GM12878 (cell line): ENCODE data around the gene TBCK. TPM values are rescaled to one million over a fixed set of nuclear protein-coding genes. Genes with fewer than 3 reads are reported as not detected.

ENCODE experiments used
- ATAC-seq: fragments of 200-7000 bp; cut with Tn5 transposase; 3 replicates; pipeline ENCODE4 v1.9.1; 2020; ENCODE audit warnings: mild to moderate bottlenecking, moderate library complexity
- BruUV-seq: library from RNA; stranded (reverse); fragments of 400-500 nt; replicated peaks from 2 replicates; lab custom pipeline; 2021; lab: Mats Ljungman, UMichigan
- CTCF ChIA-PET: fragments of 300-600 bp; sonication (Branson Sonifier 250); formaldehyde crosslinking; extraction: SDS; loops from one replicate; lab custom pipeline; 2021; ENCODE audit warnings: inconsistent platforms; lab: Yijun Ruan, JAX
- POLR2A ChIA-PET: fragments of 350-600 bp; formaldehyde crosslinking; extraction: SDS; loops from one replicate; lab custom pipeline; 2021; ENCODE audit warnings: inconsistent platforms; lab: Charles Lee
- RAD21 ChIA-PET: fragments of 300-600 bp; sonication (Branson Sonifier 250); formaldehyde crosslinking; loops from one replicate; lab custom pipeline; 2023; ENCODE audit warnings: antibody characterized with exemption; ENCODE audit not compliant: unreplicated experiment; lab: Charles Lee
- SMC1A ChIA-PET: fragments of 300-600 bp; sonication (Branson Sonifier 250); formaldehyde crosslinking; loops from one replicate; lab custom pipeline; 2023; ENCODE audit not compliant: unreplicated experiment, uncharacterized antibody; lab: Charles Lee
- DNase-seq: peaks from one replicate; pipeline ENCODE4 v3.0.0-alpha.2; 2011; ENCODE audit warnings: low read depth, low spot score
- FAIRE-seq: peaks from 3 replicates; lab custom pipeline; 2011; peaks lifted over from hg19 to GRCh38; lab: Jason Lieb, UNC
- H2AFZ ChIP-seq: 2 replicates; pipeline ENCODE4 v1.6.0; 2011; ENCODE audit warnings: low read depth, low read length, control low read depth; ENCODE audit not compliant: control insufficient read depth
- H3K27ac ChIP-seq: 2 replicates; pipeline ENCODE4 v1.5.1; 2011; ENCODE audit warnings: control low read depth; ENCODE audit not compliant: control insufficient read depth, insufficient read depth
- H3K27me3 ChIP-seq, 2 experiments: replicated peaks in 1 of 2; 2 replicates each; pipeline versions ENCODE4 v1.6.0 to v1.6.1; 2011; ENCODE audit warnings: low read length in 1 of 2; ENCODE audit not compliant: control insufficient read depth in 2 of 2, insufficient read depth in 2 of 2
- H3K36me3 ChIP-seq, 2 experiments: 2 replicates each; pipeline ENCODE4 v1.5.1; 2011; ENCODE audit warnings: low read length in 1 of 2; ENCODE audit not compliant: control insufficient read depth in 2 of 2, insufficient read depth in 2 of 2
- H3K4me1 ChIP-seq: 2 replicates; pipeline ENCODE4 v1.6.1; 2011; ENCODE audit warnings: mild to moderate bottlenecking, low read length, moderate library complexity, mixed read lengths; ENCODE audit not compliant: control insufficient read depth, insufficient read depth
- H3K4me2 ChIP-seq: 2 replicates; pipeline ENCODE4 v1.6.0; 2011; ENCODE audit warnings: control low read depth; ENCODE audit not compliant: control insufficient read depth, insufficient read depth
- H3K4me3 ChIP-seq: fragments of 200-600 bp; sonication (generic); 2 replicates; pipeline ENCODE4 v1.5.1; 2016
- H3K79me2 ChIP-seq: 2 replicates; pipeline ENCODE4 v1.6.0; 2011; ENCODE audit warnings: low read length; ENCODE audit not compliant: control insufficient read depth, insufficient read depth
- H3K9ac ChIP-seq: 2 replicates; pipeline ENCODE4 v1.8.0; 2011; ENCODE audit warnings: low read length, control low read depth, mixed read lengths; ENCODE audit not compliant: control insufficient read depth, insufficient read depth
- H3K9me3 ChIP-seq: replicated peaks from 3 replicates; pipeline ENCODE4 v1.5.1; 2011; ENCODE audit warnings: mild to moderate bottlenecking, low read length; ENCODE audit not compliant: control insufficient read depth, insufficient read depth
- H4K20me1 ChIP-seq: 2 replicates; pipeline ENCODE4 v1.6.0; 2011; ENCODE audit not compliant: control insufficient read depth, insufficient read depth
- EED ChIP-seq: sonication (generic); IDR thresholded peaks from 2 replicates; pipeline ENCODE4 v1.6.1; 2016; ENCODE audit warnings: antibody characterized with exemption, low read depth
- EGR1 ChIP-seq, 2 experiments: IDR thresholded peaks; 1 replicate in 1 of 2; 2 replicates in 1 of 2; pipeline ENCODE4 v1.6.1; 2011 to 2012; ENCODE audit warnings: low read depth in 2 of 2, low read length in 2 of 2, borderline replicate concordance in 1 of 2, mild to moderate bottlenecking in 1 of 2, moderate library complexity in 1 of 2
- EZH2 ChIP-seq: IDR thresholded peaks from 2 replicates; pipeline ENCODE4 v1.6.1; 2012; ENCODE audit warnings: low read depth, mild to moderate bottlenecking, control low read depth, inconsistent platforms, low read length, borderline replicate concordance; ENCODE audit not compliant: control insufficient read depth
- FOXK2 ChIP-seq: fragments of 450-650 bp; IDR thresholded peaks from 2 replicates; pipeline ENCODE4 v1.6.1; 2017; ENCODE audit warnings: mild to moderate bottlenecking, moderate library complexity
- HDAC6 ChIP-seq: fragments of 200-600 bp; sonication (generic); IDR thresholded peaks from one replicate; pipeline ENCODE4 v1.8.0; 2017; ENCODE audit warnings: antibody characterized with exemption; ENCODE audit not compliant: unreplicated experiment
- MEF2B ChIP-seq: fragments of 450-650 bp; IDR thresholded peaks from 2 replicates; pipeline ENCODE4 v1.6.1; 2018; ENCODE audit warnings: mild to moderate bottlenecking, moderate library complexity; ENCODE audit not compliant: partially characterized antibody, poor library complexity, severe bottlenecking
- MLLT1 ChIP-seq: fragments of 450-650 bp; IDR thresholded peaks from 2 replicates; pipeline ENCODE4 v1.6.1; 2016; ENCODE audit warnings: mild to moderate bottlenecking
- PAX8 ChIP-seq: fragments of 450-650 bp; IDR thresholded peaks from 2 replicates; pipeline ENCODE4 v1.6.1; 2017; ENCODE audit warnings: mild to moderate bottlenecking, moderate library complexity
- PBX3 ChIP-seq: IDR thresholded peaks from 2 replicates; pipeline ENCODE4 v1.6.1; 2011; ENCODE audit warnings: mild to moderate bottlenecking, low read depth, low read length, moderate library complexity; ENCODE audit not compliant: insufficient replicate concordance
- SIN3A ChIP-seq: IDR thresholded peaks from 2 replicates; pipeline ENCODE4 v1.6.1; 2012; ENCODE audit warnings: low read depth, low read length, improper control_type of control experiment
- SMAD5 ChIP-seq: IDR thresholded peaks from 2 replicates; pipeline ENCODE4 v1.6.1; 2016; ENCODE audit warnings: antibody characterized with exemption, low read depth
- SUPT20H ChIP-seq: IDR thresholded peaks from 2 replicates; pipeline ENCODE4 v1.6.1; 2011; ENCODE audit warnings: low read depth, mild to moderate bottlenecking, low read length, moderate library complexity, borderline replicate concordance; ENCODE audit not compliant: control insufficient read depth
- ZBTB4 ChIP-seq: fragments of 450-650 bp; formaldehyde crosslinking; IDR thresholded peaks from 2 replicates; pipeline ENCODE4 v1.4.0; 2022; ENCODE audit warnings: mild to moderate bottlenecking, moderate library complexity
- ZNF24 ChIP-seq: fragments of 450-650 bp; IDR thresholded peaks from 2 replicates; pipeline ENCODE4 v1.6.1; 2017; ENCODE audit warnings: antibody characterized with exemption, mild to moderate bottlenecking
- WGBS: methylation state at CpG from one replicate; pipeline ENCODE4 v1.1.6; 2016; ENCODE audit warnings: low lambda C conversion rate; ENCODE audit not compliant: insufficient replicate concordance, insufficient coverage; ENCODE audit errors: missing lambda C conversion rate; 5-methylcytosine and 5-hydroxymethylcytosine counted together
- in situ Hi-C: fragments of 300-500 bp; cut with MboI; formaldehyde crosslinking; loops from 9 replicates; pipeline ENCODE4 v1.14.3; 2018; ENCODE audit warnings: mixed read lengths
- intact Hi-C: fragments of 100-400 bp; cut with micrococcal nuclease; formaldehyde crosslinking; loops from one replicate; pipeline ENCODE4 v1.14.2; 2022; ENCODE audit not compliant: unreplicated experiment
- polyA plus RNA-seq, 11 experiments: library from polyadenylated mRNA; depleted of rRNA in 4 of 11; unstranded in 6 of 11; stranded (reverse) in 5 of 11; fragments of >200 nt; fragmentation: Nextera tagmentation in 4 of 11; fragmentation: Illumina TruSeq in 1 of 11; extraction: Ambion mirVana in 4 of 11; extraction: Trizol in 1 of 11; gene quantifications; 1 replicate in 1 of 11; 2 replicates in 10 of 11; pipeline versions ENCODE4 v1.2.1 to v1.2.3, GENCODE V29; 2011 to 2016; ENCODE audit warnings: inconsistent platforms in 2 of 11, missing spikeins in 2 of 11, low read depth in 1 of 11
- total RNA-seq, 4 experiments: library from RNA; depleted of rRNA in 3 of 4; stranded (reverse); fragments of >200 nt in 3 of 4; fragmentation: Illumina TruSeq in 1 of 4; extraction: Trizol in 1 of 4; gene quantifications; 2 replicates each; pipeline versions ENCODE4 v1.2.1 to v1.2.3, GENCODE V29; 2013 to 2021

Gene TBCK
- total and polyA plus RNA-seq, 10 of the 15 experiments (the other 5 are each of a cell fraction or from before 2014, with no cell fraction given), result 4.1 to 30.3 (median 20.2) TPM

- POLR2A ChIA-PET, result no interaction called here
- peaks cover 8% of the 10 kb centered on the region; the same call in 1 of the 3 replicates for H3K9me3 ChIP-seq
- in situ Hi-C loops, result no loop called here
- FAIRE-seq, result no peak
- TF ChIP-seq HDAC6, result no peak
- no peak for TF ChIP-seq SUPT20H
- TF ChIP-seq ZBTB4 (CRISPR knock-in tag), result no peak
- TF ChIP-seq SMAD5, result no peak
- no peak for TF ChIP-seq EZH2
- no peak for TF ChIP-seq MLLT1
- no peak for TF ChIP-seq MEF2B
- no peak for TF ChIP-seq EED
- TF ChIP-seq PAX8, result no peak
- no peak for TF ChIP-seq EGR1 (IDR thresholded peaks at IDR 0.05; ENCODE audit: borderline replicate concordance in 1 of 2, low read depth in 2 of 2, low read length in 2 of 2)
- TF ChIP-seq SIN3A, result no peak
- TF ChIP-seq PBX3, result no peak
- TF ChIP-seq FOXK2, result no peak
- no peak for TF ChIP-seq ZNF24
- TF ChIP-seq, all 136 proteins: peak for 0
- WGBS, result 100% methylated on average over 2 of the region's 2 CpGs
- H3K79me2 ChIP-seq, result no peaks in the 10 kb centered on the region
- H3K36me3 ChIP-seq, result peaks cover 0 to 11% of the 10 kb centered on the region in 2 experiments; a peak in 2 of 4 replicates
- no peak for DNase-seq
- H3K27me3 ChIP-seq, result no peaks in the 10 kb centered on the region
- RAD21 ChIA-PET, result no interaction called here
- intact Hi-C loops, result no loop called here
- no TSS peak for BruUV-seq
- no peak overlapping the region for H3K4me3 ChIP-seq
- SMC1A ChIA-PET, result interaction anchor here (0.9 kb wide), 1 partner anchor 10 kb away, joined by 3 read pairs; no protein-coding TSS in a partner anchor
- H2AFZ ChIP-seq, result no peak overlapping the region
- H3K27ac ChIP-seq, result no peak overlapping the region
- CTCF ChIA-PET, result no interaction called here
- H4K20me1 ChIP-seq, result no peaks in the 10 kb centered on the region
- no peak for ATAC-seq
- H3K4me1 ChIP-seq, result no peaks in the 10 kb centered on the region
- no peak overlapping the region for H3K9ac ChIP-seq
- H3K4me2 ChIP-seq, result no peak overlapping the region
Observed at GRCh38 chr4:106160560-106160959, 155.4 kb downstream of the TBCK start.
